GM23338 (cell line): ENCODE measurements around the gene RSRC2. TPM values are rescaled to one million over a fixed set of nuclear protein-coding genes. Genes with fewer than 3 reads are reported as not detected.
A peak's percentile ranks its signal among the peaks of the same experiment; 100 is the strongest.

ENCODE experiments used
- ATAC-seq: fragments of 200-7000 bp; cut with Tn5 transposase; 3 replicates; pipeline ENCODE4 v1.9.1; 2020
- DNase-seq: peaks from one replicate; pipeline ENCODE4 v3.0.0-alpha.2; 2015; ENCODE audit warnings: low spot score
- H2AFZ ChIP-seq: fragments of 200-600 bp; sonication (generic); 2 replicates; pipeline ENCODE4 v1.8.0; 2016; ENCODE audit warnings: antibody characterized with exemption, mild to moderate bottlenecking, moderate library complexity
- H3F3A ChIP-seq: fragments of 200-600 bp; sonication (generic); replicated peaks from 2 replicates; pipeline ENCODE4 v1.8.0; 2017; ENCODE audit warnings: antibody characterized with exemption, mixed run types, low read depth
- H3K27ac ChIP-seq: fragments of 200-600 bp; sonication (generic); 2 replicates; pipeline ENCODE4 v1.6.1; 2016; ENCODE audit warnings: low read depth
- H3K27me3 ChIP-seq: fragments of 200-600 bp; sonication (generic); 2 replicates; pipeline ENCODE4 v1.8.0; 2016; ENCODE audit warnings: mild to moderate bottlenecking, mixed run types, moderate library complexity; ENCODE audit not compliant: insufficient read depth
- H3K36me3 ChIP-seq: fragments of 200-600 bp; sonication (generic); 2 replicates; pipeline ENCODE4 v1.8.0; 2016; ENCODE audit warnings: mild to moderate bottlenecking; ENCODE audit not compliant: insufficient read depth
- H3K4me1 ChIP-seq: fragments of 200-600 bp; sonication (generic); 2 replicates; pipeline ENCODE4 v1.8.0; 2016; ENCODE audit warnings: mild to moderate bottlenecking, moderate library complexity; ENCODE audit not compliant: insufficient read depth
- H3K4me2 ChIP-seq: fragments of 200-600 bp; sonication (generic); 2 replicates; pipeline ENCODE4 v1.7.1; 2017; ENCODE audit warnings: mixed run types
- H3K4me3 ChIP-seq: fragments of 200-600 bp; sonication (generic); 2 replicates; pipeline ENCODE4 v1.6.1; 2016; ENCODE audit warnings: mixed run types
- H3K79me2 ChIP-seq: fragments of 200-600 bp; sonication (generic); replicated peaks from 2 replicates; pipeline ENCODE4 v1.8.0; 2017; ENCODE audit warnings: mild to moderate bottlenecking; ENCODE audit not compliant: insufficient read depth
- H3K9me2 ChIP-seq: fragments of 200-600 bp; sonication (generic); 2 replicates; pipeline ENCODE4 v1.8.0; 2017; ENCODE audit not compliant: insufficient read depth
- H4K20me1 ChIP-seq: fragments of 200-600 bp; sonication (generic); replicated peaks from 2 replicates; pipeline ENCODE4 v1.8.0; 2017; ENCODE audit warnings: mild to moderate bottlenecking; ENCODE audit not compliant: insufficient read depth
- H3K27ac Mint-ChIP-seq: 2 replicates; pipeline ENCODE4 v1.8.0; 2020; ENCODE audit warnings: inconsistent platforms, mild to moderate bottlenecking, moderate library complexity, mixed read lengths
- H3K27me3 Mint-ChIP-seq: 3 replicates; pipeline ENCODE4 v1.8.0; 2022; ENCODE audit warnings: low read depth, mild to moderate bottlenecking, moderate library complexity, mixed read lengths, inconsistent platforms; ENCODE audit not compliant: insufficient read depth, poor library complexity
- H3K36me3 Mint-ChIP-seq: 3 replicates; pipeline ENCODE4 v1.8.0; 2021; ENCODE audit warnings: low read depth, mild to moderate bottlenecking, inconsistent platforms, moderate library complexity, mixed read lengths
- H3K4me1 Mint-ChIP-seq: 3 replicates; pipeline ENCODE4 v1.8.0; 2020; ENCODE audit warnings: mild to moderate bottlenecking, inconsistent platforms, mixed read lengths
- H3K4me3 Mint-ChIP-seq: 3 replicates; pipeline ENCODE4 v1.8.0; 2021; ENCODE audit warnings: moderate library complexity, mild to moderate bottlenecking, inconsistent platforms, mixed read lengths
- H3K9me3 Mint-ChIP-seq: 3 replicates; pipeline ENCODE4 v1.8.0; 2020; ENCODE audit warnings: moderate library complexity, mild to moderate bottlenecking, inconsistent platforms, mixed read lengths
- EZH2phosphoT487 ChIP-seq: fragments of 200-600 bp; sonication (generic); IDR thresholded peaks from one replicate; pipeline ENCODE4 v1.8.1; 2018; ENCODE audit warnings: antibody characterized with exemption; ENCODE audit not compliant: unreplicated experiment
- NANOG ChIP-seq: IDR thresholded peaks from 2 replicates; pipeline ENCODE4 v1.6.1; 2016; ENCODE audit warnings: antibody characterized with exemption, borderline replicate concordance
- STAT1 ChIP-seq: IDR thresholded peaks from one replicate; pipeline ENCODE4 v1.6.1; 2016; ENCODE audit warnings: antibody characterized with exemption; ENCODE audit not compliant: unreplicated experiment
- ZNF114 ChIP-seq: fragments of 250-450 bp; sonication (Bioruptor Pico); IDR thresholded peaks from 2 replicates; pipeline ENCODE4 v1.5.0; 2020; ENCODE audit warnings: mild to moderate bottlenecking, moderate library complexity
- ZNF331 ChIP-seq: fragments of 250-450 bp; sonication (Bioruptor Pico); IDR thresholded peaks from 2 replicates; pipeline ENCODE4 v1.5.0; 2020; ENCODE audit warnings: low read depth, mild to moderate bottlenecking, moderate library complexity
- polyA plus RNA-seq: library from polyadenylated mRNA; unstranded; fragments of >200 nt; fragmentation: Nextera tagmentation; extraction: Ambion mirVana; gene quantifications from 2 replicates; pipeline ENCODE4 v1.2.1, GENCODE V29; 2016
- total RNA-seq: library from RNA; depleted of rRNA; stranded (reverse); fragments of >200 nt; shearing (Covaris generic); gene quantifications from 2 replicates; pipeline ENCODE4 v1.2.3, GENCODE V29; 2014
- TF ChIP-seq, protein P1 (sequence below): fragments of 250-450 bp; sonication (Bioruptor Pico); IDR thresholded peaks from 2 replicates; pipeline ENCODE4 v1.5.0; 2020; ENCODE audit warnings: mild to moderate bottlenecking, moderate library complexity
- TF ChIP-seq, protein P2 (sequence below): IDR thresholded peaks from 2 replicates; pipeline ENCODE4 v1.6.1; 2016; ENCODE audit warnings: antibody characterized with exemption
- TF ChIP-seq, protein P3 (sequence below): IDR thresholded peaks from one replicate; pipeline ENCODE4 v1.6.1; 2018; ENCODE audit warnings: antibody characterized with exemption; ENCODE audit not compliant: unreplicated experiment

Gene RSRC2
- total and polyA plus RNA-seq, 2 experiments from 2014 or later: 76.3 to 184 TPM

- TF ChIP-seq, protein P1, sequence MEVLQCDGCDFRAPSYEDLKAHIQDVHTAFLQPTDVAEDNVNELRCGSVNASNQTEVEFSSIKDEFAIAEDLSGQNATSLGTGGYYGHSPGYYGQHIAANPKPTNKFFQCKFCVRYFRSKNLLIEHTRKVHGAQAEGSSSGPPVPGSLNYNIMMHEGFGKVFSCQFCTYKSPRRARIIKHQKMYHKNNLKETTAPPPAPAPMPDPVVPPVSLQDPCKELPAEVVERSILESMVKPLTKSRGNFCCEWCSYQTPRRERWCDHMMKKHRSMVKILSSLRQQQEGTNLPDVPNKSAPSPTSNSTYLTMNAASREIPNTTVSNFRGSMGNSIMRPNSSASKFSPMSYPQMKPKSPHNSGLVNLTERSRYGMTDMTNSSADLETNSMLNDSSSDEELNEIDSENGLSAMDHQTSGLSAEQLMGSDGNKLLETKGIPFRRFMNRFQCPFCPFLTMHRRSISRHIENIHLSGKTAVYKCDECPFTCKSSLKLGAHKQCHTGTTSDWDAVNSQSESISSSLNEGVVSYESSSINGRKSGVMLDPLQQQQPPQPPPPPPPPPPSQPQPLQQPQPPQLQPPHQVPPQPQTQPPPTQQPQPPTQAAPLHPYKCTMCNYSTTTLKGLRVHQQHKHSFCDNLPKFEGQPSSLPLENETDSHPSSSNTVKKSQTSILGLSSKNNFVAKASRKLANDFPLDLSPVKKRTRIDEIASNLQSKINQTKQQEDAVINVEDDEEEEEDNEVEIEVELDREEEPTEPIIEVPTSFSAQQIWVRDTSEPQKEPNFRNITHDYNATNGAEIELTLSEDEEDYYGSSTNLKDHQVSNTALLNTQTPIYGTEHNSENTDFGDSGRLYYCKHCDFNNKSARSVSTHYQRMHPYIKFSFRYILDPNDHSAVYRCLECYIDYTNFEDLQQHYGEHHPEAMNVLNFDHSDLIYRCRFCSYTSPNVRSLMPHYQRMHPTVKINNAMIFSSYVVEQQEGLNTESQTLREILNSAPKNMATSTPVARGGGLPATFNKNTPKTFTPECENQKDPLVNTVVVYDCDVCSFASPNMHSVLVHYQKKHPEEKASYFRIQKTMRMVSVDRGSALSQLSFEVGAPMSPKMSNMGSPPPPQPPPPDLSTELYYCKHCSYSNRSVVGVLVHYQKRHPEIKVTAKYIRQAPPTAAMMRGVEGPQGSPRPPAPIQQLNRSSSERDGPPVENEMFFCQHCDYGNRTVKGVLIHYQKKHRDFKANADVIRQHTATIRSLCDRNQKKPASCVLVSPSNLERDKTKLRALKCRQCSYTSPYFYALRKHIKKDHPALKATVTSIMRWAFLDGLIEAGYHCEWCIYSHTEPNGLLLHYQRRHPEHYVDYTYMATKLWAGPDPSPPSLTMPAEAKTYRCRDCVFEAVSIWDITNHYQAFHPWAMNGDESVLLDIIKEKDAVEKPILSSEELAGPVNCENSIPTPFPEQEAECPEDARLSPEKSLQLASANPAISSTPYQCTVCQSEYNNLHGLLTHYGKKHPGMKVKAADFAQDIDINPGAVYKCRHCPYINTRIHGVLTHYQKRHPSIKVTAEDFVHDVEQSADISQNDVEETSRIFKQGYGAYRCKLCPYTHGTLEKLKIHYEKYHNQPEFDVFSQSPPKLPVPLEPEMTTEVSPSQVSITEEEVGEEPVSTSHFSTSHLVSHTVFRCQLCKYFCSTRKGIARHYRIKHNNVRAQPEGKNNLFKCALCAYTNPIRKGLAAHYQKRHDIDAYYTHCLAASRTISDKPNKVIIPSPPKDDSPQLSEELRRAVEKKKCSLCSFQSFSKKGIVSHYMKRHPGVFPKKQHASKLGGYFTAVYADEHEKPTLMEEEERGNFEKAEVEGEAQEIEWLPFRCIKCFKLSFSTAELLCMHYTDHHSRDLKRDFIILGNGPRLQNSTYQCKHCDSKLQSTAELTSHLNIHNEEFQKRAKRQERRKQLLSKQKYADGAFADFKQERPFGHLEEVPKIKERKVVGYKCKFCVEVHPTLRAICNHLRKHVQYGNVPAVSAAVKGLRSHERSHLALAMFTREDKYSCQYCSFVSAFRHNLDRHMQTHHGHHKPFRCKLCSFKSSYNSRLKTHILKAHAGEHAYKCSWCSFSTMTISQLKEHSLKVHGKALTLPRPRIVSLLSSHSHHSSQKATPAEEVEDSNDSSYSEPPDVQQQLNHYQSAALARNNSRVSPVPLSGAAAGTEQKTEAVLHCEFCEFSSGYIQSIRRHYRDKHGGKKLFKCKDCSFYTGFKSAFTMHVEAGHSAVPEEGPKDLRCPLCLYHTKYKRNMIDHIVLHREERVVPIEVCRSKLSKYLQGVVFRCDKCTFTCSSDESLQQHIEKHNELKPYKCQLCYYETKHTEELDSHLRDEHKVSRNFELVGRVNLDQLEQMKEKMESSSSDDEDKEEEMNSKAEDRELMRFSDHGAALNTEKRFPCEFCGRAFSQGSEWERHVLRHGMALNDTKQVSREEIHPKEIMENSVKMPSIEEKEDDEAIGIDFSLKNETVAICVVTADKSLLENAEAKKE (CRISPR knock-in tag): no peak
Measured at GRCh38 chr12:122457627-122458026, 69.1 kb downstream of the RSRC2 start (continued).

- DNase-seq (no peak), ATAC-seq (no peak)
- Histone ChIP-seq H3K4me1 (no peaks in the 10 kb centered on the region), H3K4me2 (no peak overlapping the region), H2AFZ (peak overlapping the region; percentile 7; the same call in 1 of the 2 replicates), H4K20me1 (no peaks in the 10 kb centered on the region), H3K27me3 (no peaks in the 10 kb centered on the region), H3K4me3 (no peak overlapping the region), H3K79me2 (no peaks in the 10 kb centered on the region), H3K27ac (no peak overlapping the region), H3K9me2 (no peaks in the 10 kb centered on the region), H3F3A (no peaks in the 10 kb centered on the region), H3K36me3 (no peaks in the 10 kb centered on the region)
- no peaks in the 10 kb centered on the region for H3K4me1 Mint-ChIP-seq
- H3K9me3 Mint-ChIP-seq: no peaks in the 10 kb centered on the region
- no peak for TF ChIP-seq STAT1
- no peaks in the 10 kb centered on the region for H3K36me3 Mint-ChIP-seq
- no peak overlapping the region for H3K27ac Mint-ChIP-seq
- H3K4me3 Mint-ChIP-seq: no peak overlapping the region
- H3K27me3 Mint-ChIP-seq: peaks cover 3% of the 10 kb centered on the region
Measured at GRCh38 chr12:122454739-122455138, 72.0 kb downstream of the RSRC2 start.

DNA sequence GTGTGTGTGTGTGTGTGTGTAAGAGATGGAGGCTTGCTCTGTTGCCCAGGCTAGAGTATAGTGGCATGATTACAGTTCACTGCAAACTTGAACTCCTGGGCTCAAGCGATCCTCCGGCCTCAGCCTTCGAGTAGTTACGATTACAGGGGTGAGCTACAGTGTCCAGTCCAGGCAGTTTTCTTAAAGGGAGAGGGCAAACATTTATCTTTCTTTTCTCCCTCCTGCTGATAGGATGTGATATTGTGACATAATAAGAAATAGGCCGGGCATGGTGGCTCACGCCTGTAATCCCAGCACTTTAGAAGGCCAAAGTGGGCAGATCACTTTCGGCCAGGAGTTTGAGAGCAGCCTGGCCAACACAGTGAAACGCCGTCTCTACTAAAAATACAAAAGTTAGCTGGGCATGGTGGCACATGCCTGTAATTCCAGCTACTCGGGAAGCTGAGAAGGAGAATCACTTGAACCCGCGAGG lies 72.5 kb downstream of the RSRC2 start:
- peak overlapping the region; percentile 90 for H2AFZ ChIP-seq
- H3K79me2 ChIP-seq: no peaks in the 10 kb centered on the region
- Mint-ChIP-seq H3K4me3 (no peak overlapping the region), H3K4me1 (no peaks in the 10 kb centered on the region), H3K9me3 (no peaks in the 10 kb centered on the region), H3K36me3 (no peaks in the 10 kb centered on the region), H3K27me3 (peaks cover 3% of the 10 kb centered on the region), H3K27ac (no peak overlapping the region)
- no peaks in the 10 kb centered on the region for H3F3A ChIP-seq
- H3K27me3 ChIP-seq: no peaks in the 10 kb centered on the region
- H3K4me1 ChIP-seq: no peaks in the 10 kb centered on the region
- no peak overlapping the region for H3K4me3 ChIP-seq
- no peaks in the 10 kb centered on the region for H3K36me3 ChIP-seq
- no peaks in the 10 kb centered on the region for H4K20me1 ChIP-seq
- no peak for ATAC-seq
- no peak for DNase-seq
- H3K4me2 ChIP-seq: no peak overlapping the region
- no peak overlapping the region for H3K27ac ChIP-seq
- H3K9me2 ChIP-seq: no peaks in the 10 kb centered on the region
- TF ChIP-seq EZH2phosphoT487 (no peak), ZNF331 (CRISPR knock-in tag) (no peak), ZNF114 (no peak), NANOG (no peak)
- TF ChIP-seq, protein P2, sequence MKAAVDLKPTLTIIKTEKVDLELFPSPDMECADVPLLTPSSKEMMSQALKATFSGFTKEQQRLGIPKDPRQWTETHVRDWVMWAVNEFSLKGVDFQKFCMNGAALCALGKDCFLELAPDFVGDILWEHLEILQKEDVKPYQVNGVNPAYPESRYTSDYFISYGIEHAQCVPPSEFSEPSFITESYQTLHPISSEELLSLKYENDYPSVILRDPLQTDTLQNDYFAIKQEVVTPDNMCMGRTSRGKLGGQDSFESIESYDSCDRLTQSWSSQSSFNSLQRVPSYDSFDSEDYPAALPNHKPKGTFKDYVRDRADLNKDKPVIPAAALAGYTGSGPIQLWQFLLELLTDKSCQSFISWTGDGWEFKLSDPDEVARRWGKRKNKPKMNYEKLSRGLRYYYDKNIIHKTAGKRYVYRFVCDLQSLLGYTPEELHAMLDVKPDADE: no peak
- TF ChIP-seq, protein P3, sequence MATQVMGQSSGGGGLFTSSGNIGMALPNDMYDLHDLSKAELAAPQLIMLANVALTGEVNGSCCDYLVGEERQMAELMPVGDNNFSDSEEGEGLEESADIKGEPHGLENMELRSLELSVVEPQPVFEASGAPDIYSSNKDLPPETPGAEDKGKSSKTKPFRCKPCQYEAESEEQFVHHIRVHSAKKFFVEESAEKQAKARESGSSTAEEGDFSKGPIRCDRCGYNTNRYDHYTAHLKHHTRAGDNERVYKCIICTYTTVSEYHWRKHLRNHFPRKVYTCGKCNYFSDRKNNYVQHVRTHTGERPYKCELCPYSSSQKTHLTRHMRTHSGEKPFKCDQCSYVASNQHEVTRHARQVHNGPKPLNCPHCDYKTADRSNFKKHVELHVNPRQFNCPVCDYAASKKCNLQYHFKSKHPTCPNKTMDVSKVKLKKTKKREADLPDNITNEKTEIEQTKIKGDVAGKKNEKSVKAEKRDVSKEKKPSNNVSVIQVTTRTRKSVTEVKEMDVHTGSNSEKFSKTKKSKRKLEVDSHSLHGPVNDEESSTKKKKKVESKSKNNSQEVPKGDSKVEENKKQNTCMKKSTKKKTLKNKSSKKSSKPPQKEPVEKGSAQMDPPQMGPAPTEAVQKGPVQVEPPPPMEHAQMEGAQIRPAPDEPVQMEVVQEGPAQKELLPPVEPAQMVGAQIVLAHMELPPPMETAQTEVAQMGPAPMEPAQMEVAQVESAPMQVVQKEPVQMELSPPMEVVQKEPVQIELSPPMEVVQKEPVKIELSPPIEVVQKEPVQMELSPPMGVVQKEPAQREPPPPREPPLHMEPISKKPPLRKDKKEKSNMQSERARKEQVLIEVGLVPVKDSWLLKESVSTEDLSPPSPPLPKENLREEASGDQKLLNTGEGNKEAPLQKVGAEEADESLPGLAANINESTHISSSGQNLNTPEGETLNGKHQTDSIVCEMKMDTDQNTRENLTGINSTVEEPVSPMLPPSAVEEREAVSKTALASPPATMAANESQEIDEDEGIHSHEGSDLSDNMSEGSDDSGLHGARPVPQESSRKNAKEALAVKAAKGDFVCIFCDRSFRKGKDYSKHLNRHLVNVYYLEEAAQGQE: no peak
